GM12878 (cell line): ENCODE data around the gene ITPRIP. TPM values are rescaled to one million over a fixed set of nuclear protein-coding genes. Genes with fewer than 3 reads are reported as not detected.

Experiments
- ATAC-seq: fragments of 200-7000 bp; cut with Tn5 transposase; 3 replicates; pipeline ENCODE4 v1.9.1; 2020; ENCODE audit warnings: mild to moderate bottlenecking, moderate library complexity
- BruUV-seq: library from RNA; stranded (reverse); fragments of 400-500 nt; replicated peaks from 2 replicates; lab custom pipeline; 2021; lab: Mats Ljungman, UMichigan
- CTCF ChIA-PET: fragments of 300-600 bp; sonication (Branson Sonifier 250); formaldehyde crosslinking; extraction: SDS; loops from one replicate; lab custom pipeline; 2021; ENCODE audit warnings: inconsistent platforms; lab: Yijun Ruan, JAX
- POLR2A ChIA-PET: fragments of 350-600 bp; formaldehyde crosslinking; extraction: SDS; loops from one replicate; lab custom pipeline; 2021; ENCODE audit warnings: inconsistent platforms; lab: Charles Lee
- RAD21 ChIA-PET: fragments of 300-600 bp; sonication (Branson Sonifier 250); formaldehyde crosslinking; loops from one replicate; lab custom pipeline; 2023; ENCODE audit warnings: antibody characterized with exemption; ENCODE audit not compliant: unreplicated experiment; lab: Charles Lee
- SMC1A ChIA-PET: fragments of 300-600 bp; sonication (Branson Sonifier 250); formaldehyde crosslinking; loops from one replicate; lab custom pipeline; 2023; ENCODE audit not compliant: unreplicated experiment, uncharacterized antibody; lab: Charles Lee
- DNase-seq: peaks from one replicate; pipeline ENCODE4 v3.0.0-alpha.2; 2011; ENCODE audit warnings: low read depth, low spot score
- FAIRE-seq: peaks from 3 replicates; lab custom pipeline; 2011; peaks lifted over from hg19 to GRCh38; lab: Jason Lieb, UNC
- H2AFZ ChIP-seq: 2 replicates; pipeline ENCODE4 v1.6.0; 2011; ENCODE audit warnings: low read depth, low read length, control low read depth; ENCODE audit not compliant: control insufficient read depth
- H3K27ac ChIP-seq: 2 replicates; pipeline ENCODE4 v1.5.1; 2011; ENCODE audit warnings: control low read depth; ENCODE audit not compliant: control insufficient read depth, insufficient read depth
- H3K27me3 ChIP-seq, 2 experiments: replicated peaks in 1 of 2; 2 replicates each; pipeline versions ENCODE4 v1.6.0 to v1.6.1; 2011; ENCODE audit warnings: low read length in 1 of 2; ENCODE audit not compliant: control insufficient read depth in 2 of 2, insufficient read depth in 2 of 2
- H3K36me3 ChIP-seq, 2 experiments: 2 replicates each; pipeline ENCODE4 v1.5.1; 2011; ENCODE audit warnings: low read length in 1 of 2; ENCODE audit not compliant: control insufficient read depth in 2 of 2, insufficient read depth in 2 of 2
- H3K4me1 ChIP-seq: 2 replicates; pipeline ENCODE4 v1.6.1; 2011; ENCODE audit warnings: mild to moderate bottlenecking, low read length, moderate library complexity, mixed read lengths; ENCODE audit not compliant: control insufficient read depth, insufficient read depth
- H3K4me2 ChIP-seq: 2 replicates; pipeline ENCODE4 v1.6.0; 2011; ENCODE audit warnings: control low read depth; ENCODE audit not compliant: control insufficient read depth, insufficient read depth
- H3K4me3 ChIP-seq: fragments of 200-600 bp; sonication (generic); 2 replicates; pipeline ENCODE4 v1.5.1; 2016
- H3K79me2 ChIP-seq: 2 replicates; pipeline ENCODE4 v1.6.0; 2011; ENCODE audit warnings: low read length; ENCODE audit not compliant: control insufficient read depth, insufficient read depth
- H3K9ac ChIP-seq: 2 replicates; pipeline ENCODE4 v1.8.0; 2011; ENCODE audit warnings: low read length, control low read depth, mixed read lengths; ENCODE audit not compliant: control insufficient read depth, insufficient read depth
- H3K9me3 ChIP-seq: replicated peaks from 3 replicates; pipeline ENCODE4 v1.5.1; 2011; ENCODE audit warnings: mild to moderate bottlenecking, low read length; ENCODE audit not compliant: control insufficient read depth, insufficient read depth
- H4K20me1 ChIP-seq: 2 replicates; pipeline ENCODE4 v1.6.0; 2011; ENCODE audit not compliant: control insufficient read depth, insufficient read depth
- CREB1 ChIP-seq: IDR thresholded peaks from 2 replicates; pipeline ENCODE4 v1.6.1; 2012; ENCODE audit warnings: low read depth, mild to moderate bottlenecking, inconsistent platforms
- E2F4 ChIP-seq: IDR thresholded peaks from 2 replicates; pipeline ENCODE4 v1.6.1; 2012; ENCODE audit warnings: low read depth, low read length, improper control_type of control experiment
- EGR1 ChIP-seq, 2 experiments: IDR thresholded peaks; 1 replicate in 1 of 2; 2 replicates in 1 of 2; pipeline ENCODE4 v1.6.1; 2011 to 2012; ENCODE audit warnings: low read depth in 2 of 2, low read length in 2 of 2, borderline replicate concordance in 1 of 2, mild to moderate bottlenecking in 1 of 2, moderate library complexity in 1 of 2
- ETV6 ChIP-seq, 2 experiments: fragments of 450-650 bp in 1 of 2; IDR thresholded peaks in 1 of 2; conservative IDR thresholded peaks in 1 of 2; 2 replicates each; pipeline ENCODE4 v1.6.1; 2014; ENCODE audit warnings: antibody characterized with exemption in 1 of 2, borderline replicate concordance in 1 of 2, low read depth in 1 of 2, mild to moderate bottlenecking in 1 of 2, moderate library complexity in 1 of 2
- HDAC2 ChIP-seq: fragments of 200-600 bp; sonication (generic); IDR thresholded peaks from 2 replicates; pipeline ENCODE4 v1.6.1; 2017
- IKZF1 ChIP-seq: fragments of 450-650 bp; conservative IDR thresholded peaks from 2 replicates; pipeline ENCODE4 v1.6.1; 2017; ENCODE audit warnings: antibody characterized with exemption, mild to moderate bottlenecking
- RAD21 ChIP-seq: IDR thresholded peaks from 2 replicates; pipeline ENCODE4 v1.6.1; 2011; ENCODE audit warnings: mild to moderate bottlenecking, low read depth, low read length, moderate library complexity; ENCODE audit not compliant: insufficient read depth
- RELA ChIP-seq: fragments of 450-650 bp; IDR thresholded peaks from 2 replicates; pipeline ENCODE4 v1.8.0; 2014; ENCODE audit warnings: borderline replicate concordance; ENCODE audit not compliant: partially characterized antibody
- WRNIP1 ChIP-seq: IDR thresholded peaks from 2 replicates; pipeline ENCODE4 v1.6.1; 2011; ENCODE audit warnings: low read depth, low read length, improper control_type of control experiment, borderline replicate concordance
- ZSCAN29 ChIP-seq: fragments of 450-650 bp; IDR thresholded peaks from 2 replicates; pipeline ENCODE4 v1.6.1; 2017; ENCODE audit warnings: mild to moderate bottlenecking, moderate library complexity
- WGBS: methylation state at CpG from one replicate; pipeline ENCODE4 v1.1.6; 2016; ENCODE audit warnings: low lambda C conversion rate; ENCODE audit not compliant: insufficient replicate concordance, insufficient coverage; ENCODE audit errors: missing lambda C conversion rate; 5-methylcytosine and 5-hydroxymethylcytosine counted together
- in situ Hi-C: fragments of 300-500 bp; cut with MboI; formaldehyde crosslinking; loops from 9 replicates; pipeline ENCODE4 v1.14.3; 2018; ENCODE audit warnings: mixed read lengths
- intact Hi-C: fragments of 100-400 bp; cut with micrococcal nuclease; formaldehyde crosslinking; loops from one replicate; pipeline ENCODE4 v1.14.2; 2022; ENCODE audit not compliant: unreplicated experiment
- polyA plus RNA-seq, 11 experiments: library from polyadenylated mRNA; depleted of rRNA in 4 of 11; unstranded in 6 of 11; stranded (reverse) in 5 of 11; fragments of >200 nt; fragmentation: Nextera tagmentation in 4 of 11; fragmentation: Illumina TruSeq in 1 of 11; extraction: Ambion mirVana in 4 of 11; extraction: Trizol in 1 of 11; gene quantifications; 1 replicate in 1 of 11; 2 replicates in 10 of 11; pipeline versions ENCODE4 v1.2.1 to v1.2.3, GENCODE V29; 2011 to 2016; ENCODE audit warnings: inconsistent platforms in 2 of 11, missing spikeins in 2 of 11, low read depth in 1 of 11
- total RNA-seq, 4 experiments: library from RNA; depleted of rRNA in 3 of 4; stranded (reverse); fragments of >200 nt in 3 of 4; fragmentation: Illumina TruSeq in 1 of 4; extraction: Trizol in 1 of 4; gene quantifications; 2 replicates each; pipeline versions ENCODE4 v1.2.1 to v1.2.3, GENCODE V29; 2013 to 2021
- TF ChIP-seq, protein P1 (sequence below): fragments of 150-350 bp; IDR thresholded peaks from 2 replicates; pipeline ENCODE4 v1.6.1; 2014; ENCODE audit warnings: mild to moderate bottlenecking, low read depth, low read length
- TF ChIP-seq, protein P2 (sequence below): IDR thresholded peaks from 2 replicates; pipeline ENCODE4 v1.6.1; 2011; ENCODE audit warnings: low read depth, low read length, improper control_type of control experiment, borderline replicate concordance

The ITPRIP gene
- total and polyA plus RNA-seq, 10 of the 15 experiments (the other 5 are each of a cell fraction or from before 2014, with no cell fraction given), result 0.82 to 10.4 (median 5.9) TPM

- DNase-seq (no peak), FAIRE-seq (no peak), ATAC-seq (no peak)
- WGBS, result 91% methylated on average over 6 of the region's 6 CpGs
- in situ Hi-C loops, result no loop called here
- Histone ChIP-seq H3K27ac (no peak overlapping the region), H3K9me3 (no peaks in the 10 kb centered on the region), H3K9ac (no peak overlapping the region), H3K36me3 (peaks cover 4 to 12% of the 10 kb centered on the region in 2 experiments; a peak in 3 of 4 replicates), H3K4me3 (no peak overlapping the region), H3K79me2 (peaks cover 18% of the 10 kb centered on the region), H2AFZ (no peak overlapping the region), H3K27me3 (no peaks in the 10 kb centered on the region), H4K20me1 (0 out of 2 replicates have a peak, but pooled peaks cover 8% of the 10 kb centered on the region), H3K4me1 (peaks cover 30% of the 10 kb centered on the region), H3K4me2 (no peak overlapping the region)
- TF ChIP-seq CREB1 (no peak), HDAC2 (no peak), E2F4 (no peak), RAD21 (no peak), EGR1 (IDR thresholded peaks at IDR 0.05; ENCODE audit: borderline replicate concordance in 1 of 2, low read depth in 2 of 2, low read length in 2 of 2) (no peak), IKZF1 (no peak), WRNIP1 (no peak), RELA (no peak), ZSCAN29 (no peak), ETV6 (conservative IDR thresholded peaks at IDR 0.05 in 1 of 2, IDR thresholded peaks at IDR 0.05 in 1 of 2; ENCODE audit: borderline replicate concordance in 1 of 2, low read depth in 1 of 2) (no peak)
- TF ChIP-seq, protein P1, sequence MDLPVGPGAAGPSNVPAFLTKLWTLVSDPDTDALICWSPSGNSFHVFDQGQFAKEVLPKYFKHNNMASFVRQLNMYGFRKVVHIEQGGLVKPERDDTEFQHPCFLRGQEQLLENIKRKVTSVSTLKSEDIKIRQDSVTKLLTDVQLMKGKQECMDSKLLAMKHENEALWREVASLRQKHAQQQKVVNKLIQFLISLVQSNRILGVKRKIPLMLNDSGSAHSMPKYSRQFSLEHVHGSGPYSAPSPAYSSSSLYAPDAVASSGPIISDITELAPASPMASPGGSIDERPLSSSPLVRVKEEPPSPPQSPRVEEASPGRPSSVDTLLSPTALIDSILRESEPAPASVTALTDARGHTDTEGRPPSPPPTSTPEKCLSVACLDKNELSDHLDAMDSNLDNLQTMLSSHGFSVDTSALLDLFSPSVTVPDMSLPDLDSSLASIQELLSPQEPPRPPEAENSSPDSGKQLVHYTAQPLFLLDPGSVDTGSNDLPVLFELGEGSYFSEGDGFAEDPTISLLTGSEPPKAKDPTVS, result no peak
- TF ChIP-seq, protein P2, sequence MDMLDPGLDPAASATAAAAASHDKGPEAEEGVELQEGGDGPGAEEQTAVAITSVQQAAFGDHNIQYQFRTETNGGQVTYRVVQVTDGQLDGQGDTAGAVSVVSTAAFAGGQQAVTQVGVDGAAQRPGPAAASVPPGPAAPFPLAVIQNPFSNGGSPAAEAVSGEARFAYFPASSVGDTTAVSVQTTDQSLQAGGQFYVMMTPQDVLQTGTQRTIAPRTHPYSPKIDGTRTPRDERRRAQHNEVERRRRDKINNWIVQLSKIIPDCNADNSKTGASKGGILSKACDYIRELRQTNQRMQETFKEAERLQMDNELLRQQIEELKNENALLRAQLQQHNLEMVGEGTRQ, result no peak
- no TSS peak for BruUV-seq
- CTCF ChIA-PET, result interaction anchor here (0.6 to 3.2 kb wide), 8 partner anchors 15 to 68 kb away, joined by 3 to 23 read pairs (median 4); partner anchors contain the start of gene CFAP58
- intact Hi-C loops, result no loop called here
- RAD21 ChIA-PET, result interaction anchor here (0.6 to 1.5 kb wide), 6 partner anchors 8 to 292 kb away, joined by 3 to 15 read pairs (median 4); partner anchors contain the start of gene ITPRIP
- SMC1A ChIA-PET, result interaction anchor here (0.9 to 3.3 kb wide), 9 partner anchors 9 to 48 kb away, joined by 3 to 13 read pairs (median 4); partner anchors contain the start of gene ITPRIP
- POLR2A ChIA-PET, result interaction anchor here (0.7 to 0.9 kb wide), 2 partner anchors 17 to 300 kb away, joined by 3 to 5 read pairs; no protein-coding TSS in a partner anchor
These were observed 17.0 kb downstream of the ITPRIP start for GRCh38 chr10:104321226-104321625.
